Measurements from ENCODE around the gene NSMCE4A. TPM values are rescaled to one million over a fixed set of nuclear protein-coding genes. Genes with fewer than 3 reads are reported as not detected.
"Not testable (repeated sequence)": the region's sequence is repeated elsewhere in the genome, so short reads cannot be mapped to it uniquely, and the experiment has no call there.

The NSMCE4A gene
- total RNA-seq, 1 donor from 2014 or later = 37.0 TPM

GRCh38 chr10:121988361-121989324, 13.6 kb upstream of the NSMCE4A start, which contains the start of gene TACC2:
TSS of gene TACC2 (plus strand) at chr10:121989163. CDS start at chr10:122021982, 32,819 bp downstream.
- DNase-seq = no peak

- DNase-seq = no peak
Measured at GRCh38 chr10:121984463-121984862, 9.4 kb upstream of the NSMCE4A start.

- DNase-seq = no peak
Measured at GRCh38 chr10:121983852-121984251, 8.8 kb upstream of the NSMCE4A start.

- DNase-seq = no peak
Measured at GRCh38 chr10:121981346-121981745, 6.3 kb upstream of the NSMCE4A start.

- no peak for DNase-seq
Measured at GRCh38 chr10:121978511-121978910, 3.5 kb upstream of the NSMCE4A start.

GRCh38 chr10:121976607-121977006, 1.6 kb upstream of the NSMCE4A start:
- no peak for DNase-seq

- no peak for DNase-seq
Measured at GRCh38 chr10:121975295-121976086, 474 bp upstream of the NSMCE4A start.

- DNase-seq = no peak
Measured at GRCh38 chr10:121974019-121974534, 940 bp downstream of the NSMCE4A start.

- not testable (repeated sequence) for DNase-seq
Measured at GRCh38 chr10:121969086-121969485, 5.9 kb downstream of the NSMCE4A start.

GRCh38 chr10:121965996-121966395, 9.0 kb downstream of the NSMCE4A start:
- DNase-seq = no peak

- DNase-seq = no peak
Measured at GRCh38 chr10:121961456-121961855, 13.6 kb downstream of the NSMCE4A start.

GRCh38 chr10:121959671-121960070, 15.3 kb downstream of the NSMCE4A start:
- no peak for DNase-seq

GRCh38 chr10:121956111-121957061, 18.6 kb downstream of the NSMCE4A start:
- no peak for DNase-seq

- no peak for DNase-seq
Measured at GRCh38 chr10:121952226-121952625, 22.8 kb downstream of the NSMCE4A start.

GRCh38 chr10:121949451-121949850, 25.6 kb downstream of the NSMCE4A start:
- no peak for DNase-seq

GRCh38 chr10:121949049-121949448, 26.0 kb downstream of the NSMCE4A start:
- no peak for DNase-seq

GRCh38 chr10:121947343-121948330, 27.4 kb downstream of the NSMCE4A start:
- DNase-seq = no peak

GRCh38 chr10:121942749-121943416, 32.1 kb downstream of the NSMCE4A start:
- no peak for DNase-seq

- DNase-seq = no peak
Measured at GRCh38 chr10:121941532-121941931, 33.5 kb downstream of the NSMCE4A start.

- DNase-seq = no peak
Measured at GRCh38 chr10:121936295-121936694, 38.7 kb downstream of the NSMCE4A start.

Measured in occipital lobe (tissue), 2 donors.